ENCODE measurements around the gene ERVFRD-1. TPM values are rescaled to one million over a fixed set of nuclear protein-coding genes. Genes with fewer than 3 reads are reported as not detected.

The ERVFRD-1 gene
- total RNA-seq, 4 donors from 2014 or later: 0.12 to 0.27 TPM; not detected in 2

GRCh38 chr6:11103065-11103464, 8.5 kb downstream of the ERVFRD-1 start:
- Histone ChIP-seq H3K9me3 (no peaks in the 10 kb centered on the region), H3K27me3 (no peaks in the 10 kb centered on the region), H3K4me1 (no peaks in the 10 kb centered on the region), H3K36me3 (peaks cover 0 to 3% of the 10 kb centered on the region in 2 donors), H3K27ac (no peak overlapping the region), H3K4me3 (no peak overlapping the region)
- ATAC-seq: no peak
- WGBS, 2 donors (ENCODE audit: low coverage in 1 of 2): 85 to 100% methylated on average over 1 to 4 of the region's 5 CpGs
- no peak for TF ChIP-seq POLR2A (IDR thresholded peaks at IDR 0.05)
- TF ChIP-seq EP300 (IDR thresholded peaks at IDR 0.05): no peak
- no peak for TF ChIP-seq POLR2AphosphoS5 (IDR thresholded peaks at IDR 0.05)

- H3K27me3 ChIP-seq: no peaks in the 10 kb centered on the region
- ATAC-seq: no peak
- H3K27ac ChIP-seq: no peak overlapping the region
- no peaks in the 10 kb centered on the region for H3K9me3 ChIP-seq
- no peak overlapping the region for H3K4me3 ChIP-seq
- 89 to 92% methylated on average over 3 to 5 of the region's 5 CpGs for WGBS, 2 donors (ENCODE audit: low coverage in 1 of 2)
- TF ChIP-seq EP300 (IDR thresholded peaks at IDR 0.05) (no peak), POLR2A (IDR thresholded peaks at IDR 0.05) (no peak), POLR2AphosphoS5 (IDR thresholded peaks at IDR 0.05) (no peak), CTCF (IDR thresholded peaks at IDR 0.05) (no peak)
- peaks cover 0 to 3% of the 10 kb centered on the region in 2 donors for H3K36me3 ChIP-seq
- no peaks in the 10 kb centered on the region for H3K4me1 ChIP-seq
Measured at GRCh38 chr6:11101417-11101816, 10.1 kb downstream of the ERVFRD-1 start.

- 78 to 100% methylated on average over 1 of the region's 1 CpG for WGBS, 2 donors (ENCODE audit: low coverage in 1 of 2)
- no peak for ATAC-seq
- no peak overlapping the region for H3K27ac ChIP-seq
- H3K4me3 ChIP-seq: no peak overlapping the region
- H3K27me3 ChIP-seq: no peaks in the 10 kb centered on the region
- H3K36me3 ChIP-seq: peaks cover 0 to 3% of the 10 kb centered on the region in 2 donors
- no peaks in the 10 kb centered on the region for H3K9me3 ChIP-seq
- H3K4me1 ChIP-seq: peaks cover 0 to 21% (median 9%) of the 10 kb centered on the region in 3 donors
- TF ChIP-seq POLR2AphosphoS5 (IDR thresholded peaks at IDR 0.05) (no peak), POLR2A (IDR thresholded peaks at IDR 0.05) (no peak)
Measured at GRCh38 chr6:11098004-11098403, 13.5 kb downstream of the ERVFRD-1 start.

GRCh38 chr6:11097476-11097875, 14.0 kb downstream of the ERVFRD-1 start:
- Histone ChIP-seq H3K27ac (no peak overlapping the region), H3K36me3 (peaks cover 0 to 3% of the 10 kb centered on the region in 2 donors), H3K4me1 (peaks cover 0 to 27% (median 9%) of the 10 kb centered on the region in 3 donors), H3K27me3 (no peaks in the 10 kb centered on the region), H3K9me3 (no peaks in the 10 kb centered on the region), H3K4me3 (no peak overlapping the region)
- TF ChIP-seq EP300 (IDR thresholded peaks at IDR 0.05) (no peak), POLR2A (IDR thresholded peaks at IDR 0.05) (no peak), POLR2AphosphoS5 (IDR thresholded peaks at IDR 0.05) (no peak), CTCF (IDR thresholded peaks at IDR 0.05) (no peak)
- WGBS, 2 donors (ENCODE audit: low coverage in 1 of 2): 84 to 91% methylated on average over 4 to 7 of the region's 8 CpGs
- no peak for ATAC-seq

GRCh38 chr6:11096109-11096508, 15.4 kb downstream of the ERVFRD-1 start:
- H3K27me3 ChIP-seq: no peaks in the 10 kb centered on the region
- no peaks in the 10 kb centered on the region for H3K9me3 ChIP-seq
- no peak overlapping the region for H3K4me3 ChIP-seq
- peaks cover 0 to 3% of the 10 kb centered on the region in 2 donors for H3K36me3 ChIP-seq
- WGBS, 2 donors (ENCODE audit: low coverage in 1 of 2): 58 to 76% methylated on average over 2 to 4 of the region's 4 CpGs
- no peak overlapping the region for H3K27ac ChIP-seq
- H3K4me1 ChIP-seq: peaks cover 0 to 28% (median 9%) of the 10 kb centered on the region in 3 donors
- ATAC-seq: no peak
- TF ChIP-seq CTCF (IDR thresholded peaks at IDR 0.05) (no peak), POLR2AphosphoS5 (IDR thresholded peaks at IDR 0.05) (no peak), POLR2A (IDR thresholded peaks at IDR 0.05) (no peak), EP300 (IDR thresholded peaks at IDR 0.05) (no peak)

GRCh38 chr6:11094941-11095340, 16.6 kb downstream of the ERVFRD-1 start:
- WGBS, 2 donors (ENCODE audit: low coverage in 1 of 2): 27% methylated on average over 7 of the region's 7 CpGs
- no peak for TF ChIP-seq EP300 (IDR thresholded peaks at IDR 0.05)
- no peak for TF ChIP-seq CTCF (IDR thresholded peaks at IDR 0.05)
- TF ChIP-seq POLR2A (IDR thresholded peaks at IDR 0.05): no peak
- no peak for TF ChIP-seq POLR2AphosphoS5 (IDR thresholded peaks at IDR 0.05)
- Histone ChIP-seq H3K9me3 (no peaks in the 10 kb centered on the region), H3K27me3 (no peaks in the 10 kb centered on the region), H3K36me3 (no peaks in the 10 kb centered on the region), H3K4me3 (peak overlapping the region; percentile 90 to 99), H3K4me1 (peaks cover 0 to 28% (median 9%) of the 10 kb centered on the region in 3 donors), H3K27ac (peak overlapping the region in 3 of 4 donors; percentile 96 to 100 (median 99))
- no peak for ATAC-seq
